Stimulated activated CD8-positive, alpha-beta memory T cell treated with anti-CD3 and anti-CD28 coated beads, Interleukin-4, amount 100 ng/mL, for 48 hours (primary cell): ENCODE measurements around the gene FBXO44.

Experiments used
- DNase-seq: peaks from one replicate; pipeline ENCODE4 v3.0.0-alpha.2; 2020

The FBXO44 gene

DNA sequence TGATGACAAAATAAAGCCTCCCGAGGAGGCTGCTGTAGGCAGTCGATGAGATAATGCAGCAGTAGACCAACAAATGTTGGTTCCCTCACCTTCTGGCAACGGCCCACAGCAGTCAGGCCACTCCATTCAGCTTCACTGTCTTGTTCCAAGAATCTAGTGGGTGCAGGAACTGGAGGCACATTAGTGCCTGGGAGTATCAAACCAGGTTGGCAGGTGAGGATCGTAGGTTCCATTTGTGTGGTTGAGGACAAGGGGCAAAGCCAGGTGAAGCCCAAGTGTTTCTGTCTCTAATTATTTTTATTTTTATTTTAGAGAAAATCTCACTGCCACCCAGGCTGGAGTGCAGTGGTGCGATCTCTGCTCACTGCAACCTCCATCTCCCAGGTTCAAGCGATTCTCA is 13.7 kb upstream of the FBXO44 start:
- DNase-seq = no peak

- no peak for DNase-seq
Measured at GRCh38 chr1:11641776-11642305, 12.8 kb upstream of the FBXO44 start.

- peak; percentile 83 for DNase-seq
Measured at GRCh38 chr1:11642418-11643017, 12.2 kb upstream of the FBXO44 start.

DNA sequence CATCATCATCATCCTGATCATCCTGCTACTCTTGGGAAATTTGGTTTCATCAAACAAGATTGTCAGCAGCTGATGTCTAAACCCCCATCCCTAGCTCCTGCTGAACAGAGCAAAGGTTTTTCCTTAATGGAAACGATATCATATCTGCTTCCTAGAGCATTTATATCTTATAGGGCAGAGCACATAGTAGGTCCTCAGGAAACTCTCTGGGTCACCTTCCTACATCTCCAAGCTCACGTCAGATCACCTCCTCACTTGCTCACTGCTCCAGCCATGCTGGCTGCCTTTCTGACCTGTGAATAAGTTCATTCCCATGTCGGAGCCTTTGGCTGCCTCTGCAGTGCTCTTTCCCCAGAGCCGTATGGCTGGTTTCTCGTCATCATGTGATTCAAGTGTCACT is 10.9 kb upstream of the FBXO44 start:
- DNase-seq = no peak

- no peak for DNase-seq
Measured at GRCh38 chr1:11645270-11645669, 9.4 kb upstream of the FBXO44 start.

DNA sequence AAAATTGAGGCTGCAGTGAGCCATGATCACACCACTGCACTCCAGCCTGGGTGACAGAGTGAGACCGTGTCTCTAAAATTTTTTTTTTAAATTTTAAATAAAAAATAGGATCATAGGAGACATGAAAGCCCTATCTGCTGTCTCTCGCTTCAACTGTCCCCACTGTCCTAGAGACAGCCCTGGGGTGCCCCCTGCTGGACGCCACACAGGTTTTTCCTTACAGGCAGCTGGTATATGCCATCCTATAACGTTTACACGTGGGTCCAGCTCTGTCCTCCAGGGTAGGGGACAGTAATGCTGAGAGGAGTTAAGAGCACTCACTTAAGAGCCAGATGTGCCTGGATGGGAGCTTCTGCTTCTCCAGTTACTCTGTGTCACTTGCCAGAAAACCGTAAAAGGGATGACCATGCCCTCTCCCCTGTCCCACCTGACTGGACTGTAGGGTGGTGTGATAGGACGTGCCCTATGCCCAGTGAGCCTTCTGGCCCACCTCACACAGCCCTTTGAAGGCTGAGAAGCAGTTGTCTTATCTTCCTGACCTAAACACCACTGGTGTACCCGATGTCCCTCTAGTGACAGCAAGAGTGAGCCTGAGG is 8.9 kb upstream of the FBXO44 start:
- peak; percentile 92 for DNase-seq

DNA sequence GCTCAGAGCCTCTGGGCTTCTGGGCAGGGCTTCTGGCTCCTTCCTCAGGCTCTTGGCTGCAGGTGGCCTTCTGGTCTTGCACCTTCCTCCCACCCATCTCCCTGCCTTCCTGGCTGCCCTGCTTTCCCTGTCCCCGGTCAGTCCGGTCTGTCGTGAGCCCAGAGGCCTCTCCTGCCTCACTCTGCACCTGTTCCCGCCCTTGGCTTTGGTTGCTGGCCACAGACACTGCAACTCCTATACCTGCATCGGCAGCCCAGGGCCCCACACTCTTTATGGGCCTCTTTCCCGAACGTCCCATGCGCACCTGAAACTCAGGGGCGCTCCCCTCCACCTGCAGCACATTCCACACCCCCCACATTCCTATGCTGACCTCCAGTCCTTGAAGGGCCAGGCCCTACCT is 8.4 kb upstream of the FBXO44 start:
- no peak for DNase-seq

GRCh38 chr1:11647333-11647732 is 7.3 kb upstream of the FBXO44 start:
- no peak for DNase-seq

DNA sequence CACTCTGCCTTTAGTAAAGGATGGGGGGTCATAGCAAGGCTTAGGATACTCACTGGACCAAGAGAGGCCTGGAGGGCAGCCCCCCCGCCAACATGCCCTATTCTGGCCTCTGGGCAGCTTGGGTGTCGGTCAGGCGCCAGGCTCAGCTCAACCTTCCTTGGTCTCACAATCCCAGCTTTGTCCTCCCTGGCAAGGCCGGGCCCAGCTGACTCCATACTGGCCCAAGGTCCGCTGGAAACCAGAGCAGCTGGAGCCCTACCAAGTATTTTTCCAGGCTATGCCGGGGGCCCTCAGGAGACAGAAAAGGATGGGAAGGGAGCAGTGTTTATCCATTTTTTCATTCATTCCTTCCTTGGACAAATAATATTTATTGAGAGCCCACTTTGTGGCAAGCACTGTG is 6.6 kb upstream of the FBXO44 start:
- no peak for DNase-seq

DNA sequence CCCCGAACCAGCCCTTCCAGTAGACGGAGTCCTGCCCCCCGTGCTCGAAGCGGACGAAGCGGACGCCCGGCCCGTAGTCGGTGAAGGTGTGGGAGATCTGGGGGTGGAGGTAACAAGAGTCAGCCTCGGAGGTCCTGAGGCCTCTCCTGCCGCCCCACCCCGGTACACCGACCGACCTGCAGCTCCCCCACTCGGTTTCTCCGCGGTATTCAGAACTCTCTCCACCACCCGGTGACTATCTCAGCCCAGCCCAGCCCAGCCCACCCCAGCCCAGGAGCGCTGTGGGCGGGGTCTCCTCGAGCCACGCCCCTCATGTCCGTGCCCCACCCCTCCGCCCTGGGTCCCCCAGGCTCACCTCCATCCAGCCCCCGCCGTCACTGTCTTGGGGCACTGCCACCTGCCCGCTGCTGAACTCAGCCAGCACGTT is 5.9 kb upstream of the FBXO44 start:
- DNase-seq = peak; percentile 72

- no peak for DNase-seq
Measured at GRCh38 chr1:11649237-11649623, 5.4 kb upstream of the FBXO44 start.

GRCh38 chr1:11649624-11650330 is 4.9 kb upstream of the FBXO44 start:
- no peak for DNase-seq

DNA sequence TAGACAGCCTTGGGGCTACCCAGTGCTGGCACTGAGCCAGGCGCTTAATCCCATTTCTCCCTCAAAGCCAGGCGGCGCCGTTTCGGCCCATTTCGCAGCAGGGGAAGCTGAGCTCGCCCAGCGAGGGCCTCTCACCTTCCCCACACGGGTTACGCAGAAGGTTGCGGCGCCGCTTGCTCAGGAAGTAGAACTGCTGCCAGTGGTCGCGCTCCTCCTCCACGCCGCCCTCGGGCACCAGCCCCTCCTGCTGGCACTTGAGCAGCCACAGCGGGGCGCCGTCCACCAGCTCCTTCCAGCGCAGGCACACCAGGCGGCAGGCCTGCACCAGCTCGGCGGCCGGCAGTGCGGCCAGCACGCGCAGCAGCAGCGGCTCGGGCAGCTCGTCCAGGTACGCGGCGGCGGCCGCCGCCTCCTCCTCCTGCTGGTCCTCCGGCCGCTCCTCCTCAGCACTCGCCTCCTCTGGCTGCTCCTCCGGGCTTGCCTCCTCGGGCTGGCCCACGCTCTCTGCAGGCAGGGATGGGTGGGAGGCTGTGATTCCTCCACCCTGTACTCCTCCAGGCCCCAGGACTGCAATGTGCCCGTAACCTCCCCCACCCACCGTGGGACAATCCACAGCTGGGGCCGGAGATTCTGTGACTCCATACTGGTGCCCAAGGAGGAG is 4.2 kb upstream of the FBXO44 start:
- DNase-seq = peak; percentile 88

DNA sequence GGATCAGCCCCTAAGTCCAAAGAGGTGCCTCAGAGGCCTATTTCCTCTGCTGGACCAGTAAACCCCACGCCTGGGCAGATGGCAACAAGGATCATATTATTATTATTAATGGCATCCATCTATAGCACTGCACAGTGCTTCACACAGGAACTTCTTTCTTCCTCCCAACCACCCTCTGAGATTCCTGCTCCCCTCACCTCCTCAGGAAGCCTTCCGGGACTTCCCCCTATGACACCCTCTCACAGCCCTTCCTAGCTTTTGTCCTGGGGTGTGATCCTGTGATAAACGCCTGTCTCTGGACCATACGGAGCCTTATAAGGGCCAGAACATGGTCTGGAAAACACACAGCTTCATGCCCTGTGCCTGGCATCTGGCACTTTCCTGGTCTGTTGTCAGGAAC is 3.7 kb upstream of the FBXO44 start:
- DNase-seq = no peak

GRCh38 chr1:11652203-11652780 is 2.4 kb upstream of the FBXO44 start:
- DNase-seq = no peak

GRCh38 chr1:11653101-11653860 is 1.4 kb upstream of the FBXO44 start:
- no peak for DNase-seq

DNA sequence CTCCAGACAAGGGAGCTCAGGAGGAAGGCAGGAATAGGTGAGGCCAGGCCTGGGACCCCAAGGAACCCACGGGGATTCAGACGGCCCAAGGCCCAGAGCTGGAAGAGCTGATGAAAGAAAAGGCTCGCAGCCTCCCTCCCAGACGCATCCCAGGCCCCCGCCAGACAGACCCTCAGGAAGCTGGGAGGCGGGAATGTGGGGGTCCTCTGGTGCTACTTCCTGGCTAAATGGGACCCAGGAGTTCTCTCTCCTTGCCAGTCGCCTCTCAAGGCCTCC is 878 bp upstream of the FBXO44 start:
- no peak for DNase-seq

DNA sequence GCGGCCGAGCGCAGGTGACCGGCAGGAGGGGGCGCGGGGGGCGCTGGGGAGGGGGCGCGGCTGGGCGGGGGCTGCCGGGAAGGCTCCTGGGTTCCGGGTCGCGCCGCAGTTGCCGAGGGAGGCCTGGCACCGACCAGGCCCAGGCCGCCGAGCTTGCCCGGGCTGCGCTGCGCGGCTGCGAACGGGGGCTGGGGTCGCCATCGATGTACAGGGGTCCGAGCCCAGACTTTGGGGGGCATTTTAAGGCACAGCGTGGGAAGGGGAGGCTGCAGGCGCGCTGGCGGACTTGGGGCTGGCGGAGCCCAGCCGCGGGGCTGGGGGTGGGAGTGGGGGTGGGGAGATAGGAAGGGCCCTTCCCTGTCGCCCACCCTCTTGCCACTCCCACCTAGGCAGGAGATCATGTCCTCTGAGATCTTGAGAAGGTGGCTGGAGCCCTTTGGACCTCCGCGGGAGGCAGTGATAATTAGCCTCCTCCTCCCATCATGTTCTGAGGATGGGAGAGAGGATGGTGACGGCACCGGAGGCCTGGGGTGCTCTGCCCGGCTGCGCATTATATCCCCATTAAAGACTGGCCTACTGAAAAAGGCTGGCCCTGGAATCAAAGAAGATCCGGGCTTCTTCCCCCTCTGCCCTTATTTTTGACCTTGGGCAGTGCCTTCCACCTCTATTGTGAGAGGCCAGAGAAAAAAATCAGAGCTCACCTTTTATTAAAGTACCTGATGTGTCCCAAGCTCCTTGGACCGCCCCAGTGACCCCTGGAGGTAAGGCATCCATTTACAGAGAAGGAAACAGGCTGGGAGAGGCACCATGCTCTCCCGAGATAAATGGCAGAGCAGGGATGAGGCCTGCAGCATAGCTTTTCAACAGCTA is 497 bp downstream of the FBXO44 start:
- no peak for DNase-seq

GRCh38 chr1:11657654-11658053 is 3.0 kb downstream of the FBXO44 start:
- DNase-seq = no peak

DNA sequence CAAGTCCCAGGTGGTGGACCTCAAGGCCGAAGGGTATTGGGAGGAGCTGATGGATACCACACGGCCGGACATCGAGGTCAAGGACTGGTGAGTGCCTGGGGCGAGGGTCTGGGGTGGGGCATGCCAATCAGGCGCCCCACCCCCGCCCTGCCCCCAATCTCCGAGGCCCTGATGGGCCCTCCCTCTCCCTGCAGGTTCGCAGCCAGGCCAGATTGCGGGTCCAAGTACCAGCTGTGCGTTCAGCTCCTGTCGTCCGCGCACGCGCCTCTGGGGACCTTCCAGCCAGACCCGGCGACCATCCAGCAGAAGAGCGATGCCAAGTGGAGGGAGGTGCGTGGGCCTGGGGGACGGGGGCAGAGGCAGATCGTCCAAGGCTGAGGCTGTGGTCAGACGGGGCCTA is 3.9 kb downstream of the FBXO44 start:
- no peak for DNase-seq

DNA sequence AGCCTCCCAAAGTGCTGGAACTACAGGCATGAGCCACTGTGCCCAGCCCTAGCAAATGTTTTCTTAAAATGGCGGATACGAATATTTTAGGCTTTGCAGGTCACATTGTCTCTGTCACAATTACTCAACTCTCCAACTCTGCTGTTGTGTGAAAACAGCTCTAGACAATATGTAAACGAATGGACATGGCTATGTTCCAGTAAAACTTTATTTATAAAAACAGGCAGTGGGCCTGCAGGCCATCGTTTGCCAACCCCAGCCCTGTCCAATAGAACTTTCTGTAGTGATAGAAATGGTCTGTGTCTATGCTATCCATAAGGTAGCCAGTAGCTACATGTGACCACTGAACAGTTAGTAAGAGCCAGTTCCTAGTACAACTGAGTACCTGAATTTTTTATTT is 5.1 kb downstream of the FBXO44 start:
- DNase-seq = no peak

GRCh38 chr1:11661103-11661502 is 6.4 kb downstream of the FBXO44 start:
- DNase-seq = no peak
